Esophagus squamous epithelium (tissue), 4 donors: ENCODE measurements around the gene P2RX4.

Source experiments
- POLR2A ChIP-seq, 4 donors: fragments of 450-650 bp; IDR thresholded peaks; one replicate each; pipeline ENCODE4 v1.6.1; 2017; ENCODE audit warnings: antibody characterized with exemption in 4 of 4, mild to moderate bottlenecking in 4 of 4, moderate library complexity in 3 of 4
- TF ChIP-seq, protein P1 (sequence below), 6 experiments: fragments of 450-650 bp in 4 of 6; fragments of 200-600 bp in 2 of 6; sonication (generic) in 2 of 6; IDR thresholded peaks; one replicate each; pipeline ENCODE4 v1.5.1; 2016 to 2019; ENCODE audit warnings: antibody characterized with exemption in 6 of 6, mild to moderate bottlenecking in 4 of 6, moderate library complexity in 4 of 6

DNA sequence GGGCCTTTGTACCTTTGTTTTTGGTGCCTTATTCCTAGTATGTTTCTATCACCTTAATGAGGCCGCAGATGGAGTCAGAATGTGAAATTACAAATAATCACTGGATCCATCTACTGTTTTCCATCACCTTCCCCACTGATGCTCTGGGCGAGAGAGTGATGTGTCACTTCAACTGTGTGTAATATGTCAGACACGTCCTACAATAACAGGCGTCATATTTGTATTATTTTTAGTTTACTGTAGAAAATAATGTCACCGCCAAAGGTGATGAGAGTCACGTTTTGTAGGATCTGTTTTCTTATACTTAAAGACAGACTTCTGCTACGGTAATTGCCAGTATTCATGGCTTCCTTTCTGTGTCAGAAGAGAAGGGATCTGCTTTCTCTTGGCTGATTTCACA is 22.4 kb upstream of the P2RX4 start:
- no peak for TF ChIP-seq POLR2A (IDR thresholded peaks at IDR 0.05)
- TF ChIP-seq, protein P1, sequence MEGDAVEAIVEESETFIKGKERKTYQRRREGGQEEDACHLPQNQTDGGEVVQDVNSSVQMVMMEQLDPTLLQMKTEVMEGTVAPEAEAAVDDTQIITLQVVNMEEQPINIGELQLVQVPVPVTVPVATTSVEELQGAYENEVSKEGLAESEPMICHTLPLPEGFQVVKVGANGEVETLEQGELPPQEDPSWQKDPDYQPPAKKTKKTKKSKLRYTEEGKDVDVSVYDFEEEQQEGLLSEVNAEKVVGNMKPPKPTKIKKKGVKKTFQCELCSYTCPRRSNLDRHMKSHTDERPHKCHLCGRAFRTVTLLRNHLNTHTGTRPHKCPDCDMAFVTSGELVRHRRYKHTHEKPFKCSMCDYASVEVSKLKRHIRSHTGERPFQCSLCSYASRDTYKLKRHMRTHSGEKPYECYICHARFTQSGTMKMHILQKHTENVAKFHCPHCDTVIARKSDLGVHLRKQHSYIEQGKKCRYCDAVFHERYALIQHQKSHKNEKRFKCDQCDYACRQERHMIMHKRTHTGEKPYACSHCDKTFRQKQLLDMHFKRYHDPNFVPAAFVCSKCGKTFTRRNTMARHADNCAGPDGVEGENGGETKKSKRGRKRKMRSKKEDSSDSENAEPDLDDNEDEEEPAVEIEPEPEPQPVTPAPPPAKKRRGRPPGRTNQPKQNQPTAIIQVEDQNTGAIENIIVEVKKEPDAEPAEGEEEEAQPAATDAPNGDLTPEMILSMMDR (IDR thresholded peaks at IDR 0.05): no peak
